Mesenchymal stem cell (in vitro differentiated cells and primary cell): Measurements from ENCODE around the gene PARD3.

ENCODE experiments used
- DNase-seq: peaks from one replicate; pipeline ENCODE4 v3.0.0-alpha.2; 2013
- H2AFZ ChIP-seq: one replicate; pipeline ENCODE4 v1.6.1; 2013; ENCODE audit warnings: low read depth, mild to moderate bottlenecking, control low read depth, inconsistent platforms, low read length, moderate library complexity
- H2AK5ac ChIP-seq: 2 replicates; pipeline ENCODE4 v1.6.1; 2013; ENCODE audit warnings: low read length, moderate library complexity, mild to moderate bottlenecking, inconsistent platforms; ENCODE audit not compliant: severe bottlenecking
- H2BK120ac ChIP-seq: one replicate; pipeline ENCODE4 v1.6.1; 2013; ENCODE audit warnings: low read depth, mild to moderate bottlenecking, inconsistent platforms, low read length, moderate library complexity
- H2BK12ac ChIP-seq, 2 experiments: one replicate each; pipeline ENCODE4 v1.6.1; 2013; ENCODE audit warnings: inconsistent platforms in 2 of 2, low read length in 2 of 2, mild to moderate bottlenecking in 2 of 2, moderate library complexity in 2 of 2, control low read depth in 1 of 2
- H2BK15ac ChIP-seq: one replicate; pipeline ENCODE4 v1.6.1; 2013; ENCODE audit warnings: mild to moderate bottlenecking, low read depth, inconsistent platforms; ENCODE audit not compliant: poor library complexity, severe bottlenecking
- H2BK5ac ChIP-seq: 2 replicates; pipeline ENCODE4 v1.6.1; 2013; ENCODE audit warnings: low read depth, mild to moderate bottlenecking, low read length, control low read depth, inconsistent platforms; ENCODE audit not compliant: poor library complexity, severe bottlenecking
- H3K14ac ChIP-seq, 2 experiments: one replicate each; pipeline ENCODE4 v1.6.1; 2013; ENCODE audit warnings: inconsistent platforms in 2 of 2, low read length in 2 of 2, control low read depth in 1 of 2, mild to moderate bottlenecking in 1 of 2, moderate library complexity in 1 of 2
- H3K18ac ChIP-seq, 2 experiments: one replicate each; pipeline ENCODE4 v1.6.1; 2013; ENCODE audit warnings: inconsistent platforms in 2 of 2, low read length in 2 of 2, control low read depth in 1 of 2, low read depth in 1 of 2, mild to moderate bottlenecking in 1 of 2
- H3K23ac ChIP-seq, 2 experiments: one replicate each; pipeline ENCODE4 v1.6.1; 2013; ENCODE audit warnings: inconsistent platforms in 2 of 2, low read length in 2 of 2, mild to moderate bottlenecking in 2 of 2, moderate library complexity in 2 of 2, control low read depth in 1 of 2
- H3K27ac ChIP-seq: 2 replicates; pipeline ENCODE4 v1.5.1; 2013; ENCODE audit warnings: mild to moderate bottlenecking, moderate library complexity, low read length, control low read depth, inconsistent platforms; ENCODE audit not compliant: poor library complexity, severe bottlenecking
- H3K27me3 ChIP-seq, 2 experiments: 2 replicates each; pipeline versions ENCODE4 v1.6.1 to v1.7.0; 2013; ENCODE audit warnings: low read length in 2 of 2, mild to moderate bottlenecking in 2 of 2, moderate library complexity in 2 of 2, control low read depth in 1 of 2, inconsistent platforms in 1 of 2; ENCODE audit not compliant: control insufficient read depth in 1 of 2, insufficient read depth in 1 of 2
- H3K36me3 ChIP-seq, 2 experiments: 2 replicates each; pipeline versions ENCODE4 v1.6.1 to v1.7.0; 2013; ENCODE audit warnings: low read length in 2 of 2, control low read depth in 1 of 2, inconsistent platforms in 1 of 2, low read depth in 1 of 2, mild to moderate bottlenecking in 1 of 2; ENCODE audit not compliant: insufficient read depth in 2 of 2, control insufficient read depth in 1 of 2
- H3K4ac ChIP-seq, 2 experiments: one replicate each; pipeline ENCODE4 v1.6.1; 2013; ENCODE audit warnings: inconsistent platforms in 2 of 2, low read length in 2 of 2, mild to moderate bottlenecking in 2 of 2, moderate library complexity in 2 of 2, control low read depth in 1 of 2, low read depth in 1 of 2
- H3K4me1 ChIP-seq: 2 replicates; pipeline ENCODE4 v1.6.1; 2013; ENCODE audit warnings: low read depth, low read length, control low read depth; ENCODE audit not compliant: control insufficient read depth, insufficient read depth
- H3K4me2 ChIP-seq: 2 replicates; pipeline ENCODE4 v1.6.1; 2013; ENCODE audit warnings: low read length, mild to moderate bottlenecking, inconsistent platforms; ENCODE audit not compliant: poor library complexity, severe bottlenecking
- H3K4me3 ChIP-seq, 2 experiments: 2 replicates each; pipeline versions ENCODE4 v1.5.1 to v1.7.0; 2013; ENCODE audit warnings: low read length in 2 of 2, mild to moderate bottlenecking in 2 of 2, control low read depth in 1 of 2, low read depth in 1 of 2; ENCODE audit not compliant: insufficient read depth in 1 of 2
- H3K79me1 ChIP-seq: replicated peaks from 2 replicates; pipeline ENCODE4 v1.6.1; 2013; ENCODE audit warnings: mild to moderate bottlenecking, control low read depth, low read length, inconsistent platforms; ENCODE audit not compliant: poor library complexity, severe bottlenecking
- H3K9ac ChIP-seq: 2 replicates; pipeline ENCODE4 v1.7.0; 2013; ENCODE audit warnings: mild to moderate bottlenecking, low read length, moderate library complexity
- H3K9me3 ChIP-seq: 2 replicates; pipeline ENCODE4 v1.7.0; 2013; ENCODE audit warnings: mild to moderate bottlenecking, low read length; ENCODE audit not compliant: control insufficient read depth
- H4K8ac ChIP-seq: one replicate; pipeline ENCODE4 v1.6.1; 2013; ENCODE audit warnings: inconsistent platforms, mild to moderate bottlenecking, low read length, moderate library complexity
- H4K91ac ChIP-seq: one replicate; pipeline ENCODE4 v1.6.1; 2013; ENCODE audit warnings: mild to moderate bottlenecking, low read length, inconsistent platforms
- WGBS: methylation state at CpG from one replicate; pipeline ENCODE4 v1.1.7; 2013; ENCODE audit warnings: mixed read lengths; 5-methylcytosine and 5-hydroxymethylcytosine counted together

The PARD3 gene

DNA sequence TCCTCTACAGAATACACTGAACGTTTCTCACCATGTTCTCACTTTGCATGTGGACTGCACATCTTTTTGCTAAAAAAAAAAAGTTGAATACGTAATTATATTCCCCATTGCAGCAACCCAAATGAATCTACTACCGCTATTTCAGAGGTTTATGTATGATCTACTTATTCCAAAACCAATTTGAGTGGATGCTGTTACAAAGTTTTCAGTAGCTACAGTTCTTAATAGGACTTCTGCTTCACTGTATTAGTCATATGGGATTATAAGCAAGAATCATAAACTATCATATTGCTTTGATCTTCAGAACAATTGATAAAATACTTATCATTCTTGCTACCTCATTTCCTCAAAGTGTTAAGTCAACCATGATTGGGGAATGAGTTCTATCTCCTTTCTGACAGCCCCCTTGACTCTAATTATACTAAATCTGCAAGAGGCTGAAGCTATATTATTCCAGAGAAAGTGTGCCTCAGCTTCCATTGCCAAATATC is 257.0 kb downstream of the PARD3 start:
- WGBS: 92% methylated on average over 3 of the region's 3 CpGs
- H3K79me1 ChIP-seq: peaks cover 19% of the 10 kb centered on the region
- peaks cover 8% of the 10 kb centered on the region for H3K4me1 ChIP-seq
- no peak overlapping the region for H3K4ac ChIP-seq
- no peak overlapping the region for H2BK12ac ChIP-seq
- H2BK5ac ChIP-seq: no peak overlapping the region
- no peak overlapping the region for H3K4me2 ChIP-seq
- no peak overlapping the region for H4K8ac ChIP-seq
- H3K18ac ChIP-seq: no peak overlapping the region
- H2AFZ ChIP-seq: no peak overlapping the region
- no peak overlapping the region for H3K23ac ChIP-seq
- no peak overlapping the region for H3K27ac ChIP-seq
- no peak for DNase-seq
- H3K9me3 ChIP-seq: no peaks in the 10 kb centered on the region
- H3K27me3 ChIP-seq: no peaks in the 10 kb centered on the region
- H3K4me3 ChIP-seq: no peak overlapping the region
- H3K36me3 ChIP-seq: no peaks in the 10 kb centered on the region
- no peak overlapping the region for H2BK15ac ChIP-seq
- H3K14ac ChIP-seq: no peak overlapping the region
- H3K9ac ChIP-seq: no peak overlapping the region
- no peak overlapping the region for H4K91ac ChIP-seq
- H2BK120ac ChIP-seq: no peak overlapping the region
- no peak overlapping the region for H2AK5ac ChIP-seq

DNA sequence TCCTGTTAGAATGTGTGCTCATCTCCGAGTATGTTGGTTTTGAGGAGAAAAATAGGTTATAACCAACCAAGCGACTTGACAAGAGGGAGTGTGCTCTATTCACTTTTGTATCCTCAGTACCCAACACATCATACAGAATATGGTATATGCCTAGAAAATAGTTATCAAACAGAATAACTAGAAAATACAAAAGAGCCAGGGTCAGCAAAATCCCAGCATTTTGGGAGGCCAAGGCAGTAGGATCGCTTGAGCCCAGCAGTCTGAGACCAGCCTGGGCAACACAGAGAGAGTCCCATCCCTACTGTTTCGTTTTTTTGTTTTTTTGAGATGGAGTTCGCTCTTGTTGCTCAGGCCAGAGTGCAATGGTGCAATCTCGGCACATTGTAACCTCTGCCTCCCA is 257.9 kb downstream of the PARD3 start:
- no peaks in the 10 kb centered on the region for H3K36me3 ChIP-seq
- peaks cover 21% of the 10 kb centered on the region for H3K79me1 ChIP-seq
- no peak overlapping the region for H2AFZ ChIP-seq
- H2AK5ac ChIP-seq: peak overlapping the region; percentile 72
- H3K4me3 ChIP-seq: no peak overlapping the region
- no peaks in the 10 kb centered on the region for H3K27me3 ChIP-seq
- H4K8ac ChIP-seq: no peak overlapping the region
- no peak overlapping the region for H4K91ac ChIP-seq
- no peak overlapping the region for H3K27ac ChIP-seq
- no peak overlapping the region for H2BK5ac ChIP-seq
- 99% methylated on average over 4 of the region's 6 CpGs for WGBS
- H2BK12ac ChIP-seq: no peak overlapping the region
- H3K4ac ChIP-seq: no peak overlapping the region
- no peak overlapping the region for H3K14ac ChIP-seq
- H3K18ac ChIP-seq: no peak overlapping the region
- no peaks in the 10 kb centered on the region for H3K9me3 ChIP-seq
- no peak overlapping the region for H2BK15ac ChIP-seq
- no peak overlapping the region for H3K4me2 ChIP-seq
- DNase-seq: no peak
- H3K23ac ChIP-seq: no peak overlapping the region
- H3K9ac ChIP-seq: no peak overlapping the region
- H3K4me1 ChIP-seq: peaks cover 11% of the 10 kb centered on the region
- peak overlapping the region; percentile 8 for H2BK120ac ChIP-seq

DNA sequence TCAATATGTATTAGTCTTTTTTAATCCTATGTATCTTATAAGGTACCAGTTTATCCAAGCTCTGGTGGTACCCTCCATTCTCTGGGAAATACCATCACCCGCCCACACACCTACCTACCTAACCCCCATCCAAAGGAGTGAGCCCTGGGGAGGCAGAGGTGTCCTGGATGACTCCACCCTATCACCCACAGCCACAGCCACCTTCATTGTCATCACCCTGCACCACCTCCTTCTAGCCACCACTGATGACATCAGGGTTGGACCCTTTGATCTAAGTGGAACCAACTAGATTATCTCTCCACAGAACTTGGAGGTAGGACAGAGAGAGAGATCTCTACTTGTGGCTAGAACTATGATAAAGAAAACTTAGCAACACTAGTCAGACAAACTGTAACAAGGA is 259.4 kb downstream of the PARD3 start:
- Histone ChIP-seq H3K9me3 (no peaks in the 10 kb centered on the region), H2BK12ac (no peak overlapping the region), H3K4me2 (no peak overlapping the region), H3K18ac (no peak overlapping the region), H2AK5ac (no peak overlapping the region), H3K23ac (no peak overlapping the region), H3K4me3 (no peak overlapping the region), H4K8ac (no peak overlapping the region), H3K4ac (no peak overlapping the region), H3K27me3 (no peaks in the 10 kb centered on the region), H3K14ac (no peak overlapping the region), H3K9ac (no peak overlapping the region), H3K27ac (no peak overlapping the region), H3K79me1 (peaks cover 27% of the 10 kb centered on the region), H2BK5ac (no peak overlapping the region), H3K36me3 (no peaks in the 10 kb centered on the region), H2BK120ac (no peak overlapping the region), H2AFZ (no peak overlapping the region), H3K4me1 (peaks cover 14% of the 10 kb centered on the region), H4K91ac (no peak overlapping the region), H2BK15ac (no peak overlapping the region)
- DNase-seq: no peak
- WGBS: 100% methylated on average over 1 of the region's 1 CpG

- H3K23ac ChIP-seq: no peak overlapping the region
- H3K9ac ChIP-seq: no peak overlapping the region
- H2BK120ac ChIP-seq: no peak overlapping the region
- no peak overlapping the region for H2AFZ ChIP-seq
- H4K91ac ChIP-seq: no peak overlapping the region
- DNase-seq: no peak
- H2AK5ac ChIP-seq: no peak overlapping the region
- H2BK15ac ChIP-seq: no peak overlapping the region
- H3K9me3 ChIP-seq: no peaks in the 10 kb centered on the region
- H3K36me3 ChIP-seq: peaks cover 0 to 4% of the 10 kb centered on the region in 2 experiments
- no peak overlapping the region for H3K4me3 ChIP-seq
- H3K14ac ChIP-seq: no peak overlapping the region
- no peak overlapping the region for H3K4me2 ChIP-seq
- no peak overlapping the region for H3K18ac ChIP-seq
- peaks cover 16% of the 10 kb centered on the region for H3K4me1 ChIP-seq
- H3K27me3 ChIP-seq: no peaks in the 10 kb centered on the region
- WGBS: no CpG with 5 or more reads among the region's 1 CpG
- H3K4ac ChIP-seq: no peak overlapping the region
- H3K27ac ChIP-seq: no peak overlapping the region
- H4K8ac ChIP-seq: no peak overlapping the region
- no peak overlapping the region for H2BK5ac ChIP-seq
- peaks cover 32% of the 10 kb centered on the region for H3K79me1 ChIP-seq
- H2BK12ac ChIP-seq: no peak overlapping the region
Observed at GRCh38 chr10:34553747-34554146, 261.3 kb downstream of the PARD3 start.
